ENCODE data around the gene ZCCHC13. TPM values are rescaled to one million over a fixed set of nuclear protein-coding genes. Genes with fewer than 3 reads are reported as not detected.
A peak's percentile ranks its signal among the peaks of the same experiment; 100 is the strongest.

Gene ZCCHC13
- total RNA-seq, 1 donor from 2014 or later, result not detected

DNA sequence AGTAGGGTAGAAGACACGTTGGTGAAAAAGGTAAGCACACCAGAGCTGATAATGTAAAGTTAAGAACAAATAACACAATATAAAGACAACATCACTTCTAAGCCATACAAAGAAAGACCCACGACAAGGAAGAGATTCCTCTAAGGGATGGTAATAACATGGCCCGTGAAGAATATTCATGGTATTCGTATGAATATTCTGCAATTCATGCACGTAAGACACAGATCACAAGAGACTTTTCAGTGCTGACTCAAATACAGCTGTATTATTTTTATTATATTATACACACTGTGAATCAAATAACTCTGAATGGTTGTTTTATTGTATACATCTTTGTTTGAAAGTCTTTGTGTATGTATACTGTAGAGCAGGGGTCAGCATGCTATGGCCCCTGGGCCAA lies 29.5 kb upstream of the ZCCHC13 start:
- Mint-ChIP-seq H3K36me3 (ENCODE audit: low read depth, unreplicated experiment) (no peaks in the 10 kb centered on the region), H3K27ac (ENCODE audit: unreplicated experiment) (no peak overlapping the region), H3K4me3 (ENCODE audit: unreplicated experiment) (no peak overlapping the region), H3K27me3 (ENCODE audit: low read depth, unreplicated experiment) (no peaks in the 10 kb centered on the region), H3K4me1 (ENCODE audit: low read depth, unreplicated experiment) (peaks cover 3% of the 10 kb centered on the region), H3K9me3 (ENCODE audit: unreplicated experiment) (no peaks in the 10 kb centered on the region)
- no peaks in the 10 kb centered on the region for H3K27me3 ChIP-seq (ENCODE audit: insufficient read depth, low read length)
- FAIRE-seq (peak; percentile 86), DNase-seq (ENCODE audit: low read depth) (no peak)
- H3K27ac ChIP-seq (ENCODE audit: low read depth, low read length), result no peak overlapping the region
- H3K4me1 ChIP-seq (ENCODE audit: insufficient read depth, low read length), result no peaks in the 10 kb centered on the region
- H4K20me1 ChIP-seq (ENCODE audit: insufficient read depth, low read length), result peaks cover 13% of the 10 kb centered on the region
- H3K4me2 ChIP-seq (ENCODE audit: low read length), result no peak overlapping the region
- H3K9ac ChIP-seq (ENCODE audit: low read length), result no peak overlapping the region
- TF ChIP-seq, protein P1, sequence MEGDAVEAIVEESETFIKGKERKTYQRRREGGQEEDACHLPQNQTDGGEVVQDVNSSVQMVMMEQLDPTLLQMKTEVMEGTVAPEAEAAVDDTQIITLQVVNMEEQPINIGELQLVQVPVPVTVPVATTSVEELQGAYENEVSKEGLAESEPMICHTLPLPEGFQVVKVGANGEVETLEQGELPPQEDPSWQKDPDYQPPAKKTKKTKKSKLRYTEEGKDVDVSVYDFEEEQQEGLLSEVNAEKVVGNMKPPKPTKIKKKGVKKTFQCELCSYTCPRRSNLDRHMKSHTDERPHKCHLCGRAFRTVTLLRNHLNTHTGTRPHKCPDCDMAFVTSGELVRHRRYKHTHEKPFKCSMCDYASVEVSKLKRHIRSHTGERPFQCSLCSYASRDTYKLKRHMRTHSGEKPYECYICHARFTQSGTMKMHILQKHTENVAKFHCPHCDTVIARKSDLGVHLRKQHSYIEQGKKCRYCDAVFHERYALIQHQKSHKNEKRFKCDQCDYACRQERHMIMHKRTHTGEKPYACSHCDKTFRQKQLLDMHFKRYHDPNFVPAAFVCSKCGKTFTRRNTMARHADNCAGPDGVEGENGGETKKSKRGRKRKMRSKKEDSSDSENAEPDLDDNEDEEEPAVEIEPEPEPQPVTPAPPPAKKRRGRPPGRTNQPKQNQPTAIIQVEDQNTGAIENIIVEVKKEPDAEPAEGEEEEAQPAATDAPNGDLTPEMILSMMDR (IDR thresholded peaks at IDR 0.05; ENCODE audit: insufficient read depth, low read depth, low read length), result no peak
- no peak for TF ChIP-seq EZH2 (IDR thresholded peaks at IDR 0.05; ENCODE audit: insufficient read depth, low read length)
- H3K9me3 ChIP-seq (ENCODE audit: insufficient read depth, low read depth, low read length), result no peaks in the 10 kb centered on the region
- no peak overlapping the region for H3K4me3 ChIP-seq (ENCODE audit: insufficient read depth, low read depth, low read length)
- no peak overlapping the region for H2AFZ ChIP-seq (ENCODE audit: low read depth, low read length)
- H3K79me2 ChIP-seq (ENCODE audit: insufficient read depth, low read length), result peaks cover 16% of the 10 kb centered on the region
- peaks cover 12% of the 10 kb centered on the region for H3K36me3 ChIP-seq (ENCODE audit: insufficient read depth, low read length)

DNA sequence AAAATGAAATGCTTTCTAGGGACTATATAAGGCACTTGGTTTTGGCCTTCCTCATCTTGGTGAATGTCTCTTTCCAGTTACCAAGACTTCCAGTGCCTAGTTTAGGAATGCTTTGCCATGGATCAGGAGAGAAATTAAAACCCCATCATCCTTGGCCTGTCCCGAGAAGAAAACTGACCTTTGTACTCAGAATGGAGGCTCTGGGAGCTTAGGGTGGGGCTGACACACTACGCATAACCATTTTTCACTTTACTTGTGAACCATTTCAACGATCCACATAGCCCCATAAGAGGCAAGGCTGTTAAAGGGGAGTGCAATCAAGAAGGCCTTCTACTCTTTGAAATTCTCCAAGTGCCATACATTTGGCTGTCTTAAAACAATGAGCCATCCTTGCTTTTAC lies 26.7 kb upstream of the ZCCHC13 start:
- H3K36me3 Mint-ChIP-seq (ENCODE audit: low read depth, unreplicated experiment), result peaks cover 3% of the 10 kb centered on the region
- no peaks in the 10 kb centered on the region for H3K4me1 Mint-ChIP-seq (ENCODE audit: low read depth, unreplicated experiment)
- no peak overlapping the region for H2AFZ ChIP-seq (ENCODE audit: low read depth, low read length)
- peaks cover 23% of the 10 kb centered on the region for H3K36me3 ChIP-seq (ENCODE audit: insufficient read depth, low read length)
- no peak overlapping the region for H3K4me3 Mint-ChIP-seq (ENCODE audit: unreplicated experiment)
- H3K9me3 ChIP-seq (ENCODE audit: insufficient read depth, low read depth, low read length), result no peaks in the 10 kb centered on the region
- no peaks in the 10 kb centered on the region for H3K9me3 Mint-ChIP-seq (ENCODE audit: unreplicated experiment)
- no peak for TF ChIP-seq EZH2 (IDR thresholded peaks at IDR 0.05; ENCODE audit: insufficient read depth, low read length)
- TF ChIP-seq, protein P1 (IDR thresholded peaks at IDR 0.05; ENCODE audit: insufficient read depth, low read depth, low read length), result no peak
- no peak overlapping the region for H3K4me3 ChIP-seq (ENCODE audit: insufficient read depth, low read depth, low read length)
- H3K27me3 ChIP-seq (ENCODE audit: insufficient read depth, low read length), result no peaks in the 10 kb centered on the region
- H3K79me2 ChIP-seq (ENCODE audit: insufficient read depth, low read length), result peaks cover 10% of the 10 kb centered on the region
- FAIRE-seq (no peak), DNase-seq (ENCODE audit: low read depth) (no peak)
- H4K20me1 ChIP-seq (ENCODE audit: insufficient read depth, low read length), result peaks cover 5% of the 10 kb centered on the region
- no peaks in the 10 kb centered on the region for H3K4me1 ChIP-seq (ENCODE audit: insufficient read depth, low read length)
- no peak overlapping the region for H3K9ac ChIP-seq (ENCODE audit: low read length)
- no peak overlapping the region for H3K27ac ChIP-seq (ENCODE audit: low read depth, low read length)
- H3K27ac Mint-ChIP-seq (ENCODE audit: unreplicated experiment), result no peak overlapping the region
- H3K4me2 ChIP-seq (ENCODE audit: low read length), result no peak overlapping the region
- H3K27me3 Mint-ChIP-seq (ENCODE audit: low read depth, unreplicated experiment), result no peaks in the 10 kb centered on the region

DNA sequence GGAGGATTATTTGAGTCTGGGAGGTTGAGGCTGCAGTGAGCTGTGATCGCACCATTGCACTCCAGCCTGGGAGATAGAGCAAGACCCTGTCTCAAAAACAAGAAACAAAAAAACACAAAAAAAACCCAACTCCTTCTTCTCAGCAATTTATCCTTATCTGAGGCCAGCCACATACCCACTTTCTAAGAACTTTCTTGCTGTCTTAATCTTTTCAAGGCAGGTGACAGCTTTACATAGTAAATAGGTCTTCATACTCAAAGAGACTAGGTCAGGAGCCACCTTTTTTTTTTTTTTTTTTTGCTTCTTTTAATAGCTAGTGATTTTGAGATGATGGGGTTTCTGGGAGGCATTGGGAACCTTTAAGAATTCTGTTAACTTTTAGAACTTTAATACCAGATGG lies 26.1 kb upstream of the ZCCHC13 start:
- peaks cover 3% of the 10 kb centered on the region for H3K36me3 Mint-ChIP-seq (ENCODE audit: low read depth, unreplicated experiment)
- H2AFZ ChIP-seq (ENCODE audit: low read depth, low read length), result no peak overlapping the region

More for the DNA sequence above, 26.1 kb upstream of the ZCCHC13 start:
- DNase-seq (ENCODE audit: low read depth) (no peak), FAIRE-seq (peak; percentile 13)
- Histone ChIP-seq H3K4me1 (ENCODE audit: insufficient read depth, low read length) (no peaks in the 10 kb centered on the region), H3K27ac (ENCODE audit: low read depth, low read length) (no peak overlapping the region), H3K9ac (ENCODE audit: low read length) (no peak overlapping the region), H3K36me3 (ENCODE audit: insufficient read depth, low read length) (peaks cover 23% of the 10 kb centered on the region), H3K79me2 (ENCODE audit: insufficient read depth, low read length) (peaks cover 14% of the 10 kb centered on the region), H4K20me1 (ENCODE audit: insufficient read depth, low read length) (peaks cover 9% of the 10 kb centered on the region), H3K27me3 (ENCODE audit: insufficient read depth, low read length) (no peaks in the 10 kb centered on the region), H3K4me3 (ENCODE audit: insufficient read depth, low read depth, low read length) (no peak overlapping the region), H3K4me2 (ENCODE audit: low read length) (no peak overlapping the region), H3K9me3 (ENCODE audit: insufficient read depth, low read depth, low read length) (no peaks in the 10 kb centered on the region)
- H3K9me3 Mint-ChIP-seq (ENCODE audit: unreplicated experiment), result no peaks in the 10 kb centered on the region
- H3K27ac Mint-ChIP-seq (ENCODE audit: unreplicated experiment), result no peak overlapping the region
- TF ChIP-seq EZH2 (IDR thresholded peaks at IDR 0.05; ENCODE audit: insufficient read depth, low read length), result no peak
- TF ChIP-seq, protein P1 (IDR thresholded peaks at IDR 0.05; ENCODE audit: insufficient read depth, low read depth, low read length), result no peak
- H3K27me3 Mint-ChIP-seq (ENCODE audit: low read depth, unreplicated experiment), result no peaks in the 10 kb centered on the region
- H3K4me1 Mint-ChIP-seq (ENCODE audit: low read depth, unreplicated experiment), result no peaks in the 10 kb centered on the region
- no peak overlapping the region for H3K4me3 Mint-ChIP-seq (ENCODE audit: unreplicated experiment)

Measured in astrocyte (in vitro differentiated cells and primary cell).